Activated gamma-delta T cell (primary cell): Measurements from ENCODE around the gene ARF4.

ENCODE experiments used
- DNase-seq: peaks from one replicate; lab custom pipeline; 2025; lab: John Stamatoyannopoulos, UW

ARF4 gene

DNA sequence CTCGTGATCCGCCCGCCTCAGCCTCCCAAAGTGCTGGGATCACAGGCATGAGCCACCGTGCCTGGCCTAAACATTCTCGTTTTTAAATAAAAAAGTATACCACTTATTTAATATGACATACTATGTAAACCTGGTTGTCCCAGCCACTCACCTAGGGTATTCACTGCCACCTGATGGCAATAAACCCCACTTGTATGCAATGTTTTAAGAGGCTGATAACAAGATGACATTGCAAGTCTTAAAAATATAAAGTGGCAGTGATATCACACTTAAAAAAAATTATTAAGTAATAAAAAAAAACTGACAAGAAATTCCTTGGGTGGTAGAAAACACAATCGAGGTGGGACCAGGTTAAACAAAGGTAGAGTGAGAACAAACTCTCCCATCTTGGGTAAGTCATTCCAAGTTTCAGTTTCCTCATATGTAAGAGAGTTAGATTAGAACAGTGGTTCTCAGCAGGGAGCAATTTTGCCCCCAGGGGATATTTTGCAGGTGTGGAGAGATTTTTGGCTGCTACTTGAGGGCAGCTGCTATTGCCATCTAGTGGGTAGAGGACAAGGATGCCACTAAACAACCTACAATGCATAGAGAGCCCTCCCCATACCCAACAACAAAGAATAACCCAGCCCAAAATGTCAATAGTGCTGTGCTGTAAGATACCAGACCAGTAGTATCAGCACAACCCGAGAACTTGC lies 14.5 kb downstream of the ARF4 start:
- DNase-seq, result no peak

DNA sequence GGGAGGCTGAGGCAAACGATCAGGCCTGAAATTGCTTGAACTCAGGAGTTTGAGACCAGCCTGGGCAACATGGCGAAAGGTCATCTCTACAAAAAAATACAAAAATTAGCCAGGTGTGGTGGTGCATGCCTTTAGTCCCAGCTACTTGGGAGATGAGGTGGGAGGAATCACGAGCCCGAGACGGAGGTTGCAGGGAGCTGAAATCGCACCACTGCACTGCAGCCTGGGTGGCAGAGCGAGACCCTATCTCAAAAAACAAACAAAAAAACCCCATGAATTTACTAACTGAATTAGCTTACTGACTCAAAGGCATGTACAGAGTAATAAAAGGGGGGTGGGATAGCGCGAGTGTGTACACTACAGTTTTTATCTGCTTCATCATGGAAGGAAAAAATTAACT lies 19.3 kb downstream of the ARF4 start:
- DNase-seq, result no peak

DNA sequence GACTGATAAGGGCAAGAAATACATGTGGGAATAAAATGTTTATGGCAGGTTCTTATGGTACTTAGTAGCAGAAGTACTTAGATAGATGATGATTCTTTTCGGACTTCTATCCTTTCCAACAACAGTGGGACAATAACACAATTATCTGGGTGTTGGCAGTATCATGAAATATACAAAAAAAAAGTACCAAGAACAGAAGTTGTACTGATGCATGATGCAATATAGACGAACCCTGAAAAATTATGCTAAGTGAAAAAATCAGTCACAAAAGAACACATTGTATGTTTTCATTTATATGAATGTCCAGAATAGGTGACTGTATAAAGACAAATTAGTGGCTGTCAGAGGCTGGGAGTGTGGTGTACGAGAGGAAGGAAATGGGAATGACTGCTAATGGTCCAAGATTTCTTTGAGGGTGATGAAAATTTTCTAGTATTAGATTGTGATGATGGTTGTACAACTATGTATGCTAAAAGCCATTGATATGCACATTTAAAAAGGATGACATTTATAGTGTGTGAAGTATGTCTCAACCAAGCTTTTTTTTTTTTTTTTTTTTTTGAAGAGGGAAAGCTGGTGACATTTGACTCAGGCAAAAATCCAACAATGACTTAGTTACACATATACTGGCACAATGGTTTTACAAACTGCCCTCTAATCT lies 21.0 kb downstream of the ARF4 start:
- no peak for DNase-seq

DNA sequence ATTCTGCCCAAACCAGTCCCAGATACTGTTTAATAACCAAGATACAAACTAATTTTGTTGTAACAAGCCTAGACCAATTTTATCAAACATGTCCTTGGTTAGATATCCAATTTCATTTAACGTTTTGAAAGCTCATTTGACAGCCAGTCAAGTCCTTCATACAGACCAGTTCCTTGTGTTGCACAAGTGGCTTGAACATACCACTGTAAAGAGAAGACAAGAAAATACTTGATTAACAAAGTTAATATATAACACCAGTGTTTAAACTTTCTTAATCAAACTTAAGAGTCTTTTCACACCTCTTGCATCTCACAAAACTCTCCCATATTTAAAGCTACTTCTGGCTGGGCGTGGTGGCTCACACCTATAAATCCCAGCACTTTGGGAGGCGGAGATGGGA lies 25.0 kb downstream of the ARF4 start:
- DNase-seq, result no peak

DNA sequence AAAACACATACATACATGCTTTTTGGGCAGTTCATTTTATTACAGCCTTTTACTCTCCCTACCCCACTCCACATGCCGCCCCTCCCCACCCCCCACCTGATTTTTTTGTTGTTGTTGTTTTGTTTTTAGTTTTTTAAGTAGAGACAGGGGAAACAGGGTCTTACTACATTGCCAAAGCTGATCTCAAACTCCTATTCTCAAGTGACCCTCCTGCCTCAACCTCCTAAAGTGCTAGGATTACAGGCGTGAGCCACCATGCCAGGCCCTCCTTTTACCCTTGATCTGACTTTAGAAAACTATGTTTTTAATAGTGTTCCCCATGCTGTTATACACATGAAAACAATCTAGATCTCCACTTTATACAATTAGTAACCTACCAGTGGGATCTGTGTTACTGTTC lies 26.3 kb downstream of the ARF4 start:
- DNase-seq, result no peak

DNA sequence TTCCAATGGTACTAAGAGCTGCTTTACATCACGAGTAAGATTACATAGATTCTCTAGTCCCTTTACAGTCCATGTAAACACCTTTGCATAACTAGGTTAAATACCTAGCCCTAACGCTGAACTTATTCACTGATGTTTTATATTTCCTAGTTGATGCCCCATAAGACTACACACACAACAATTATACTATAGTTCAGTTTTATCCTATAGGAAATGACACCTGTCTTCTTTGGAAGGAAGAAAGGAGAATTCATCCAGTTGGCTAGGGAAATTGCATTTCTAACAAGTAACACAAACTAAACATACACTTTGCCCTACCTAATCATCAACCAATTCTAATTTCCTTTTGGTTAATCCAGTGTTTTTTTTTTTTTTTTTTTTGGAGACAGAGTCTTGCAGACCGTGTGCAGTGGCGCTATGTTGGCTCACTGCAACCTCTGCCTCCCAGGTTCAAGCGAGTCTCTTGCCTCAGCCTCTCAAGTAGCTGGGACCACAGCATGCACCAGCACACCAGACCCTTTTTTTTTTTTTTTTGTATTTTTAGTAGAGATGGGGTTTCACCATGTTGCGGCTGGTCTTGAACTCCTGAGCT lies 27.2 kb downstream of the ARF4 start:
- no peak for DNase-seq

DNA sequence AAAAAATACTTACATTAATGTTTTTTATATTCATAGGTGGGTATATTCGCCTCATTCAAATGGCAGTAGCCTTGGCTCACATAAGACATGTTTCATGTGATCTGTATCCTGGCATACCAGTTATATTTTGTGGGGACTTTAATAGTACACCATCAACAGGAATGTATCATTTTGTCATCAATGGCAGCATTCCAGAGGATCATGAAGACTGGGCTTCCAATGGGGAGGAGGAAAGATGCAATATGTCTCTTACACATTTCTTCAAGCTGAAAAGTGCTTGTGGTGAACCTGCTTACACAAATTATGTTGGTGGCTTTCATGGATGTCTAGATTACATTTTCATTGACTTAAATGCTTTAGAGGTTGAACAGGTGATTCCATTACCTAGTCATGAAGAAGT lies 37.6 kb downstream of the ARF4 start:
- no peak for DNase-seq

DNA sequence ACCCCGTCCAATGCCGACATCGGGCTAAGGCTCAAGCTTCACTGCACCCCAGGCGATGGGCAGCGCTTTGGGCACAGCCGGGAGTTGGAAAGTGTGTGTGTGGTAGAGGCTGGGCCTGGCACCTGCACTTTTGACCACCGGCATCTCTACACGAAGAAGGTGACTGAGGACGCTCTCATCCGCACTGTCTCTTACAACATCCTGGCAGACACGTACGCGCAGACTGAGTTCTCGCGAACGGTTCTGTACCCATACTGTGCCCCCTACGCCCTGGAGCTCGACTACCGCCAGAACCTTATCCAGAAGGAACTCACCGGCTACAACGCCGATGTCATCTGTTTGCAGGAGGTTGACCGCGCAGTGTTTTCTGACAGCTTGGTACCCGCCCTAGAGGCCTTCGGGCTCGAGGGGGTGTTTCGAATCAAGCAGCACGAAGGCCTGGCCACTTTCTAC lies 40.0 kb downstream of the ARF4 start:
- DNase-seq, result no peak

DNA sequence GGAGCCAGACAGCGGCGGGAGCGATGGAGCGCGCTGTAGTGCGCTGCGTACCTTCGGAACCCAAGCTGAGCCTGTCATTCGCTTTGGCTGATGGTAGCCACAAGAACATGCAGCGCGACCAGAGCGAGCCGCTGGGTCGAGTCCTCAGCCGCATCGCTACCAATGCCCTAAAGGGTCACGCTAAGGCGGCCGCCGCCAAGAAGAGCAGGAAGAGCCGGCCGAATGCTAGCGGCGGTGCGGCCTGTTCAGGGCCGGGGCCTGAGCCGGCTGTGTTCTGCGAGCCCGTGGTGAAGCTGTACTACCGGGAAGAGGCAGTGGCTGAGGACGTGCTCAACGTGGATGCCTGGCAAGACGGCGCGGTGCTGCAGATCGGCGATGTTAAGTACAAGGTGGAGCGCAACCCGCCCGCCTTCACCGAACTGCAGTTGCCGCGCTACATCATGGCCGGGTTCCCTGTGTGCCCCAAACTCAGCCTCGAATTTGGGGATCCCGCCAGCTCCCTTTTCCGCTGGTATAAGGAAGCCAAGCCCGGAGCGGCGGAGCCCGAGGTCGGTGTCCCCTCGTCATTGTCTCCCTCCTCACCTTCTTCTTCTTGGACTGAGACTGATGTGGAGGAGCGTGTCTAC lies 40.6 kb downstream of the ARF4 start:
- DNase-seq, result peak; percentile 30

DNA sequence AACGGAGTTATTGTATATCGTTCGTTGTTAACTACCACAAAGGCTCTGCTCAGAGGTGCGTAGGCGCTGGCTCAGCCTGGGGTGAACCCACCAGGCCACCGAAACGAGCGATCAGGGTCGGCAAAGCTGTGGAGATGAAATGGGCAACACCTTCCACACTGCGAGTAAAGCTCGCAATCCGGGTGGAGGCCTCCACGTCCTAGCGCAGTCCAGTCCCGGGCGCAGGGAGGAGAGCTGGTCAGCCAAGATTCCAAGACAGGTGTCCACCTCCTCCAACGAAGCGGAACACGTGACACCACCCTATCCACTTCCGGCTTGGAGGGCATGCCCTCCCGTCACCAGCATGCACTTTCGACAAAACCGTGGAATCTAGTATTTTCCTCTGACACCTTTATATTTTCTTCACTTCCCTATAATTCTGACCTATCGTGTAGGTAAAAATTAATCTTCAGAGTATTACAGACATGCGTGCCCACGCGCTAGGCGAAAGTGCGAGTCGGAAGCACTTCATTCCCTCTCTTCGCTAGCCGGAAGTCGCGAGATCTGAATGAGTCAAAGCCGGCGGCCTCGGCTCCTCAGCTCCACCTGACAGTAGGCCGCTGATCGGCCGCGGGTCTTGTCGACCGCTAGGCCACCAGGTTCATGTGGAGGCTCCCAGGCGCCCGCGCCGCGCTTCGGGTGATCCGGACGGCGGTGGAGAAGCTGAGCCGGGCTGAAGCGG lies 41.2 kb downstream of the ARF4 start, which contains the start of gene PDE12:
PDE12 (plus strand) TSS at position 537 of the 721 bp plus-strand sequence; CDS start at position 643, 106 bp downstream.
- DNase-seq, result peak; percentile 60

DNA sequence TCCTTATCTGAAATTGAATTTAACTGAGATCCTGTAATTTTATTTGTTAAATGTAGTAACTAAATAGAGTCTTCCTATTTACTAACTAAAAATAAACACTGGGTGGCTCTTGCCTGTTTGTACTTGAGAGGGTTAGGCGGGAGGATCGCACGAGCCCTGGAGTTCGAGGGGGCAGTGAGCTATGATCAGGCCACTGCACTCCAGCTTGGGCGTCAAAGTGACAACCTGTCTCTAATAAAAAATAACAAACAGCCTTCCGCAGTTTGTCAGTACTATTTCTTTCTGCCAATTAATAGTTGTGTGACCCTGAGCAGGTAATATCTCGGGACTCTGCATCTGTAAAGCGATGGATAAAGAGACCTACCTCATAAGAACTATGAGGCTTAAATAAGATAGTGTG lies 41.8 kb downstream of the ARF4 start:
- DNase-seq, result no peak

DNA sequence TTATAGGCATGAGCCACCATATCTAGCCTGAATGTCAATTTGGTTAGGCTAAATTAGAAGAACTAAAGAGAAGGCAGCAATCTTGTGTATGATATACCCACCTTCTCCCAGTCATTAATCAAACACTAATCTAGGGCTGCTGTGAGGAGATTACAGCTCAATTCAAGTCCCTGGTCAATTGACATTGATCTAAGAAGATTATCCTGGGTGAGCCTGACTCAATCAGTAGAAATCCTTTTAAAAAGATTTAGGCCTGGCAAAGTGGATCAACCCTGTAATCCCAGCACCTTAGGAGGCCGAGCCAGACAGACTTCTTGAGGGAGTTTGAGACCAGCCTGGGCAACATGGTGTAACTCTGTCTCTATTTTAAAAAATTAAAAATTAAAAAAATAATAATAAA lies 50.5 kb downstream of the ARF4 start:
- no peak for DNase-seq

DNA sequence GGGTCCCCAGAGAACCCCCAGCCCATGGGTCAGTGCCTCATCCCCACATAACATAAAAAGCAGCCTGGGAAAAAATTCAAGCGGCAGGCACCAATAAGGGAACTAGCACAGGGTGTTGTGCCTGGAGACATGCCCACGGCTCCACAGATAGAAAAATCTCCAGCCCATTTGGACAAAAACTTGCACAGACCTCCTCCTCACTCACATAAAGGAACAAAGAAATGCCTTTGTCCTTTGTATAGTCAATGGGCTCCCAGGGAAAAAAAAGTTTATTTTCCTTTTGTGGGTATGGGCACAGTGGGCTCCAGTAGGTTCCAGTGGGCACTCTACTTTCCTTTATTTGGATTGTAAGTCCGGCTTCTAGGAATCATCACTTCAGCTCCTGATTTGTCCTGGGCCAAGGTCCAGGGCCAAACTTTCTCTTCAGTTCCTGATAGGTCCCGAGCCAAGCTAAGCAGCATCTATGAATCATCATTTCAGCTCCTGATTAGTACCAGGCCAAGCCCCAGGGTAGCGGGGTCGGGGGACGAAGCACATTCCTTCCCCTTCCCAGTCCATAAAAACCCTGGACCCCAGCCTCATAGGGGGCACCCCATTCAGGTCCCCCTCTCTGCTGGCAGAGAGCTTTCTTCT lies 51.4 kb downstream of the ARF4 start:
- DNase-seq, result no peak

DNA sequence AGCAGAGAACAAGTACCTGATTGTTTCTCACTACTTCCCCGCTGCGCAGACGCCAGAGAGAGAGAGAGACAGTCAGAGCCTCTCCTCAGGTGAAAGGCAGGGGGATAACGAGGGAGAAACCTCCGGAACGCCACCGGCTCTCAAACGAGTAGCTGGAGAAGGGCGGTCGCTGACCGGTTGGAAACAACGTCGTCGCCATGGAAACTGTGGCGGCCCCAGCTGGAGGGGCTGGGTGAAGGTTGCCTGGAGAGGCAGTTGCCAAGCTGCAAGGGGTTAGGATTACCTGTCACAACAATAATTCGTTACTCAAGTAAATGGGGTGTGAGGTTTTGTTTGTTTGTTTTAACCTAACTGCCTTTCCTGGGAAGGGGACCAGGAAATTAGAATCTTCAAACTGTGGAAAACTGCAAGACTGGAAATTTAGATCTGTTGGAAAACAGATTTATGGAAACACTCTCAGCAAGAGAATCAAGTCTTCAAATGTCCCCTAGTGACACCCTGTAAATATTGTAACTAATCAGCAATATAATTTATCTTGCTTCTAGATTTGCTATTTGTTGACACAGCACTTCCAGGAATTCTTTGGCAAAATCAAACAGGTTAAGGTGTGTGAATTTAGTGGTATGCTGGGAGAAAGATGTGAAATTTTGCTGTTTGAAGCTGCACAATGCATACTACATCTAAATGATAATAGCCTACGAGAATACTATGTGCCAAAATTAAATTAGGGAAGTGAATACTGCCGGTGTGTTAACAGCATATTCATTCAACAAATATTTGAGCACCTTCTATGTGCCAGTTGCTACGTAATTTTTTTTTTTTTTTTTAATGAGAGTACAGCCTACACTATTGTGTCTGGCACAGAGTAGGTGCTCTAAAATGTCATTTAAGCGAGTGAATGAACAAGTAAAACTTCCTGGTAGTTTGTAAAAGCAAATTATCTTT lies 52.7 kb downstream of the ARF4 start, which contains the start of gene DNAH12:
DNAH12 (minus strand) TSS at position 164 of the 945 bp plus-strand sequence. CDS start 1,474 bp downstream, outside the sequence.
- DNase-seq, result no peak

DNA sequence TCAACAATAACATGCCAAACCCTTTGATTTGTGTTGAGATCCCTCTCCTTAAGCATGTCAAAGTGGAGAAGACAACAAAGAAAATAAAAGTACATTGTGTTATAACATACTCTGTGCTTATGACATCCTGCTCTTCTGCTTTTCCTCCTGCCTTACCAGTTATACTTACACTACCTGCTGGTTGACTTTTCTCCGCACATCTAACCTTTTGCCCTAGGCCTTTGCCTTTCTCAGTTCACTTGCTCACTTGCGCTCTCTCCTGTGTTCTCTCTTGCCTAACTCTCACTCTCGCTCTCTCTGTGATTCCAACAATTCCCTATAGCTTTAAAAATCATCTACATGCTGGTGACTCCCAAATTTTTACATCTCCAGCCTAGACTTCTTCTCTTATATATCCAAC lies 58.7 kb downstream of the ARF4 start:
- DNase-seq, result no peak

DNA sequence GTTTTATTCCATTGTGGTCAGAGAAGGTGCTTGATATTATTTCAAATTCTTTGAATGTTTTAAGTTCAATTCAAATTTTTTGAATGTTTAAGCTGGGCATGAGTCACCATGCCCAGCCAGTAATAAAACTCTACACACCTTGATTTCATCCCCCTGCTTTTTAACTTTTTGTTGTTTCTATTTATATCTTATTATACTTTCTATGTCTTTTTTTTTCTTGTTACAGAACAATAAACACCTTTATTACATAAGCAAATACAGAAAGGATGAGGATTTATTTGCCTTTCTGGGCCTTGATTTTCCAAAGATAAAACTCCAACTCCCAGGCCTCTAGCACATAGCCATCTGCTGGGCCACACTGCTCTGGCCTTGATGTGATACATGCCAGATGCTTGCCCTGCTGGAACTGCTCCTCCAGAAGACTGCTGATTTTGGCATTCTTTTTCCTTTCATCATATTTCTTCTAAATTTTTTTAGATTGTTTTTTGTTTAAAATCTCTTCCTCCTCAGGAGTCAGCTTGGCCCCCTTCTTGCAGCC lies 67.0 kb downstream of the ARF4 start:
- no peak for DNase-seq
